Rectal smooth muscle tissue (tissue), 1 donor: ENCODE data around the gene ITGA2.

Experiments
- H3K27ac ChIP-seq: one replicate; pipeline ENCODE4 v1.7.0; 2013; ENCODE audit warnings: low read depth, low read length, inconsistent platforms
- H3K27me3 ChIP-seq: one replicate; pipeline ENCODE4 v1.7.0; 2013; ENCODE audit warnings: low read length; ENCODE audit not compliant: control insufficient read depth, insufficient read depth
- H3K36me3 ChIP-seq: one replicate; pipeline ENCODE4 v1.7.0; 2013; ENCODE audit warnings: low read length; ENCODE audit not compliant: control insufficient read depth, insufficient read depth
- H3K4me1 ChIP-seq: one replicate; pipeline ENCODE4 v1.7.0; 2013; ENCODE audit warnings: low read length; ENCODE audit not compliant: control insufficient read depth, insufficient read depth
- H3K4me3 ChIP-seq: one replicate; pipeline ENCODE4 v1.7.0; 2013; ENCODE audit warnings: low read length
- H3K9ac ChIP-seq: one replicate; pipeline ENCODE4 v1.7.0; 2013; ENCODE audit warnings: low read length

ITGA2 gene

GRCh38 chr5:53048248-53048647 lies 59.1 kb downstream of the ITGA2 start:
- H3K27ac ChIP-seq: no peak overlapping the region
- H3K36me3 ChIP-seq: no peaks in the 10 kb centered on the region
- no peaks in the 10 kb centered on the region for H3K4me1 ChIP-seq
- no peak overlapping the region for H3K4me3 ChIP-seq
- no peaks in the 10 kb centered on the region for H3K27me3 ChIP-seq
- no peak overlapping the region for H3K9ac ChIP-seq

- Histone ChIP-seq H3K4me1 (no peaks in the 10 kb centered on the region), H3K4me3 (no peak overlapping the region), H3K27ac (no peak overlapping the region), H3K36me3 (no peaks in the 10 kb centered on the region), H3K27me3 (no peaks in the 10 kb centered on the region), H3K9ac (no peak overlapping the region)
Measured at GRCh38 chr5:53052499-53052898, 63.3 kb downstream of the ITGA2 start.

GRCh38 chr5:53053364-53053763 lies 64.2 kb downstream of the ITGA2 start:
- H3K9ac ChIP-seq: no peak overlapping the region

GRCh38 chr5:53055365-53055764 lies 66.2 kb downstream of the ITGA2 start:
- Histone ChIP-seq H3K9ac (no peak overlapping the region), H3K36me3 (peaks cover 2% of the 10 kb centered on the region), H3K4me1 (no peaks in the 10 kb centered on the region), H3K4me3 (no peak overlapping the region), H3K27me3 (no peaks in the 10 kb centered on the region), H3K27ac (no peak overlapping the region)

More at GRCh38 chr5:53053364-53053763, 64.2 kb downstream of the ITGA2 start:
- H3K27me3 ChIP-seq: no peaks in the 10 kb centered on the region
- H3K4me3 ChIP-seq: no peak overlapping the region
- no peaks in the 10 kb centered on the region for H3K4me1 ChIP-seq
- no peak overlapping the region for H3K27ac ChIP-seq
- no peaks in the 10 kb centered on the region for H3K36me3 ChIP-seq

- Histone ChIP-seq H3K27me3 (no peaks in the 10 kb centered on the region), H3K27ac (no peak overlapping the region), H3K9ac (no peak overlapping the region), H3K4me3 (no peak overlapping the region), H3K4me1 (no peaks in the 10 kb centered on the region), H3K36me3 (peaks cover 2% of the 10 kb centered on the region)
Measured at GRCh38 chr5:53059281-53059680, 70.1 kb downstream of the ITGA2 start.

GRCh38 chr5:53063176-53063575 lies 74.0 kb downstream of the ITGA2 start:
- Histone ChIP-seq H3K36me3 (peaks cover 2% of the 10 kb centered on the region), H3K4me3 (no peak overlapping the region), H3K4me1 (no peaks in the 10 kb centered on the region), H3K27me3 (no peaks in the 10 kb centered on the region), H3K9ac (no peak overlapping the region), H3K27ac (no peak overlapping the region)

- Histone ChIP-seq H3K9ac (no peak overlapping the region), H3K27me3 (no peaks in the 10 kb centered on the region), H3K27ac (no peak overlapping the region), H3K4me1 (no peaks in the 10 kb centered on the region), H3K4me3 (no peak overlapping the region), H3K36me3 (peaks cover 5% of the 10 kb centered on the region)
Measured at GRCh38 chr5:53063791-53064190, 74.6 kb downstream of the ITGA2 start.

- Histone ChIP-seq H3K4me1 (no peaks in the 10 kb centered on the region), H3K4me3 (no peak overlapping the region), H3K27me3 (no peaks in the 10 kb centered on the region), H3K9ac (no peak overlapping the region), H3K27ac (no peak overlapping the region), H3K36me3 (peaks cover 3% of the 10 kb centered on the region)
Measured at GRCh38 chr5:53066088-53066487, 76.9 kb downstream of the ITGA2 start.

GRCh38 chr5:53067641-53068040 lies 78.5 kb downstream of the ITGA2 start:
- Histone ChIP-seq H3K9ac (no peak overlapping the region), H3K27ac (no peak overlapping the region), H3K4me1 (no peaks in the 10 kb centered on the region), H3K27me3 (no peaks in the 10 kb centered on the region), H3K4me3 (no peak overlapping the region), H3K36me3 (peaks cover 3% of the 10 kb centered on the region)

GRCh38 chr5:53068291-53068836 lies 79.2 kb downstream of the ITGA2 start:
- Histone ChIP-seq H3K4me3 (no peak overlapping the region), H3K27me3 (no peaks in the 10 kb centered on the region), H3K9ac (no peak overlapping the region), H3K27ac (no peak overlapping the region), H3K4me1 (no peaks in the 10 kb centered on the region), H3K36me3 (peaks cover 3% of the 10 kb centered on the region)

- Histone ChIP-seq H3K4me1 (no peaks in the 10 kb centered on the region), H3K36me3 (peaks cover 3% of the 10 kb centered on the region), H3K27ac (no peak overlapping the region), H3K4me3 (no peak overlapping the region), H3K9ac (no peak overlapping the region), H3K27me3 (no peaks in the 10 kb centered on the region)
Measured at GRCh38 chr5:53069626-53070025, 80.5 kb downstream of the ITGA2 start.

GRCh38 chr5:53071298-53071697 lies 82.1 kb downstream of the ITGA2 start:
- H3K27ac ChIP-seq: no peak overlapping the region
- H3K4me1 ChIP-seq: no peaks in the 10 kb centered on the region
- no peak overlapping the region for H3K4me3 ChIP-seq

GRCh38 chr5:53071738-53072137 lies 82.6 kb downstream of the ITGA2 start:
- Histone ChIP-seq H3K9ac (no peak overlapping the region), H3K4me3 (no peak overlapping the region), H3K4me1 (no peaks in the 10 kb centered on the region), H3K36me3 (peaks cover 12% of the 10 kb centered on the region), H3K27ac (no peak overlapping the region), H3K27me3 (no peaks in the 10 kb centered on the region)

More at GRCh38 chr5:53071298-53071697, 82.1 kb downstream of the ITGA2 start:
- H3K9ac ChIP-seq: no peak overlapping the region
- peaks cover 12% of the 10 kb centered on the region for H3K36me3 ChIP-seq
- H3K27me3 ChIP-seq: no peaks in the 10 kb centered on the region
